GM12878 (cell line): ENCODE data around the gene CD83.

Source experiments
- ATF7 ChIP-seq: fragments of 450-650 bp; IDR thresholded peaks from 2 replicates; pipeline ENCODE4 v1.6.1; 2016; ENCODE audit warnings: low read depth, mild to moderate bottlenecking
- CHD2 ChIP-seq: IDR thresholded peaks from 2 replicates; pipeline ENCODE4 v1.6.1; 2011; ENCODE audit warnings: low read depth, low read length, improper control_type of control experiment, borderline replicate concordance
- EGR1 ChIP-seq, 2 experiments: IDR thresholded peaks; 1 replicate in 1 of 2; 2 replicates in 1 of 2; pipeline ENCODE4 v1.6.1; 2011 to 2012; ENCODE audit warnings: low read depth in 2 of 2, low read length in 2 of 2, borderline replicate concordance in 1 of 2, mild to moderate bottlenecking in 1 of 2, moderate library complexity in 1 of 2
- EP300 ChIP-seq, 2 experiments: fragments of 150-350 bp in 1 of 2; IDR thresholded peaks; 2 replicates each; pipeline ENCODE4 v1.6.1; 2011 to 2012; ENCODE audit warnings: low read depth in 2 of 2, low read length in 2 of 2, borderline replicate concordance in 1 of 2, improper control_type of control experiment in 1 of 2, inconsistent platforms in 1 of 2; ENCODE audit not compliant: control insufficient read depth in 1 of 2
- FOXM1 ChIP-seq: IDR thresholded peaks from 2 replicates; pipeline ENCODE4 v1.6.1; 2012; ENCODE audit warnings: low read depth, mild to moderate bottlenecking, inconsistent platforms, low read length, moderate library complexity
- NKRF ChIP-seq: fragments of 450-650 bp; conservative IDR thresholded peaks from 2 replicates; pipeline ENCODE4 v1.6.1; 2017; ENCODE audit warnings: mild to moderate bottlenecking, moderate library complexity
- POLR2A ChIP-seq: IDR thresholded peaks from 2 replicates; pipeline ENCODE4 v1.6.1; 2011; ENCODE audit warnings: low read depth, mild to moderate bottlenecking, low read length
- POU2F2 ChIP-seq: IDR thresholded peaks from 3 replicates; pipeline ENCODE4 v1.6.1; 2011; ENCODE audit warnings: low read depth, mild to moderate bottlenecking, low read length, borderline replicate concordance
- TAF1 ChIP-seq: IDR thresholded peaks from 2 replicates; pipeline ENCODE4 v1.6.1; 2011; ENCODE audit warnings: mild to moderate bottlenecking, low read depth, low read length, borderline replicate concordance

DNA sequence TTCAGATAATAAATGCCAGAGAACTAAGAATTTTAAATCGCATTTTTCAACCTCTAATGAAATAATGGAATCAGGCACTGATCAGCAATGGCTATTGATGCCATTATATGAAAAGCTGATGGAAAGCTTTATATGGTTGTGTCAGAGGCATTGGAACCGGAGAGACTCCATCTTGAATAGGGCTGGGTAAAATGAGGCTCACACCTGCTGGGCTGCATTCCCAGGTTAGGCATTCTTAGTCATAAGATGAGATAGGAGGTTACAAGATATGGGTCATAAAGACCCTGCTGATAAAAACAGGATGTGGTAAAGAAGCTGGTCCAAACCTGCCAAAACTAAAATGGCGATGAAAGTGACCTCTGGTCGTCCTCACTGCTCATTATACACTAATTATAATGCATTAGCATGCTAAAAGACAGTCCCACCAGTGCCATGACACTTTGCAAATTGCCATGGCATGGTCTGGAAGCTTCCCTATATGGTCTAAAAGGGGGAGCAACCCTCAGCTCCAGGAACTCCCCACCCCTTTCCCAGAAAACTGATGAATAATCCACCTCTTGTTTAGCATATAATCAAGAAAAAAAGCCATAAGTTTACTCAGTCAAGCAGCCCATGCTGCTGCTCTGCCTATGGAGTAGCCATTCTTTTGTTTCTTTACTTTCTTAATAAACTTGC is 40.2 kb upstream of the CD83 start:
- no peak for TF ChIP-seq EGR1 (IDR thresholded peaks at IDR 0.05; ENCODE audit: borderline replicate concordance in 1 of 2, low read depth in 2 of 2, low read length in 2 of 2)
- no peak for TF ChIP-seq EP300 (IDR thresholded peaks at IDR 0.05; ENCODE audit: borderline replicate concordance in 1 of 2, control insufficient read depth in 1 of 2, low read depth in 2 of 2, low read length in 2 of 2)
- no peak for TF ChIP-seq ATF7
- no peak for TF ChIP-seq POLR2A
- TF ChIP-seq CHD2: no peak
- TF ChIP-seq NKRF: no peak
- TF ChIP-seq TAF1: no peak
- TF ChIP-seq FOXM1: no peak
- no peak for TF ChIP-seq POU2F2
